ENCODE data around the gene KCNN1.

DNA sequence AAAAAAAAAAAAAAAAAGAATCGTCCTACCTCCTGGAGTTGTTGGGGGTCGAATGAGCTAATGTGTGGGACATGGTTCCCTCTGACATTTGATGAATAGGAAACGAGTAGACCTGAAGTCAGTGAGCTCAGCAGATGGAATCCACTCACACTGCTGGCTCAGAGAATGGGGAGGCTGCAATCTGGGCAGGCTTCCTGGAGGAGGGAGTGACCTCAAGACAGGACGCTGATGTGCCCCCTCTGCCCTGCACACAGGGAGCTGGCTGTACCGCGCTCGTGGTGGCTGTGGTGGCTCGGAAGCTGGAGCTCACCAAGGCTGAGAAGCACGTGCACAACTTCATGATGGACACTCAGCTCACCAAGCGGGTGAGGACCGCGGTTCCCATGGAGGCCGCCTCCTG lies 21.3 kb downstream of the KCNN1 start:
- TF ChIP-seq POLR2A (IDR thresholded peaks at IDR 0.05) (no peak), CTCF (IDR thresholded peaks at IDR 0.05) (no peak)

Data from lower leg skin (tissue), 3 donors.